HG02798 (cell line): ENCODE data around the gene NTRK2.

Experiments
- ATAC-seq: cut with Tn5 transposase; IDR thresholded peaks from one replicate; pipeline ENCODE4 v1.9.1; 2021; ENCODE audit warnings: mild to moderate bottlenecking; ENCODE audit not compliant: unreplicated experiment, poor library complexity

The NTRK2 gene

GRCh38 chr9:84669288-84670137 is at the start of gene NTRK2:
Gene NTRK2, plus strand, starts transcription at chr9:84669729. Its CDS starts 1,020 bp downstream, at chr9:84670749.
- peak; percentile 27 for ATAC-seq

- ATAC-seq: no peak
Measured at GRCh38 chr9:84620338-84620737, 49.2 kb upstream of the NTRK2 start.

DNA sequence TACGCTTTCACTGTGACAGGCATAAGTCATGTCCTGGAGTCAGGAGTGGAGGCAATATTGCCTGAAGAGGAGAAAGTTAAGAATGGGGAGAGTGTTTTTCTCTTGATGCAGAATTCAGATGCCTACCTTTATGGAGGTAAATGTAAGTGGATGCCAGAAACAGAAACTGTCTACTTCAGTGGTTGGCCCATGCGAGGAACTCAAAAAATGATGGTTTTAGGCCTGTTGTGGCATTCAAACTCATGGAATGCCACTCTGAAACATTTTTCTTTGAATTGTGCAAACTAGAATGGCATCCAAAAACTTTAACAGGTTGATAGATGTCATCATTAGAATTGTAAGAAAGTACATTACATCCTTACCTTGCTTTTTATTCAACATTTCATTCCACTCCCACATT is 47.7 kb upstream of the NTRK2 start:
- no peak for ATAC-seq

GRCh38 chr9:84622981-84623380 is 46.5 kb upstream of the NTRK2 start:
- no peak for ATAC-seq

- ATAC-seq: no peak
Measured at GRCh38 chr9:84636436-84636835, 33.1 kb upstream of the NTRK2 start.

GRCh38 chr9:84642553-84643141 is 26.9 kb upstream of the NTRK2 start:
- ATAC-seq: no peak

- no peak for ATAC-seq
Measured at GRCh38 chr9:84647699-84648098, 21.8 kb upstream of the NTRK2 start.

- ATAC-seq: no peak
Measured at GRCh38 chr9:84652496-84653120, 16.9 kb upstream of the NTRK2 start.

GRCh38 chr9:84655447-84655846 is 14.1 kb upstream of the NTRK2 start:
- ATAC-seq: no peak

DNA sequence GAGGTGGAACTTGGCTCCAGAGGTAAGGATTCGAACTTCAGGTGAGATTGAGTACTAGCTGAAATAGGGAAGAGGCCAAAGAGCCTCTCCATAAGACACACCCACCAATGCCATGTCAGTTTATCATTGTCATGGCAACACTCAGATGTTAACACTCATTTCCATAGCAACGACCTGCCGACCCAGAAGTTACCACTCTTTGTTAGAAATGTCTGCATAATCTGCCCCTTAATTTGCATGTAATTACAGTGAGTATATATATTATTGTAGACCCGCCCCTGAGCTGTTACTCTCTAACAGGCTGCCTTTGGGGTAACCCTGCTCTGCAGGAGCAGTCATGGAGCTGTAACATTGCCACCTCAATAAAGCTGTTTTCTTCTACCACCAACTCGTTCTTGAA is 10.2 kb upstream of the NTRK2 start:
- ATAC-seq: no peak

DNA sequence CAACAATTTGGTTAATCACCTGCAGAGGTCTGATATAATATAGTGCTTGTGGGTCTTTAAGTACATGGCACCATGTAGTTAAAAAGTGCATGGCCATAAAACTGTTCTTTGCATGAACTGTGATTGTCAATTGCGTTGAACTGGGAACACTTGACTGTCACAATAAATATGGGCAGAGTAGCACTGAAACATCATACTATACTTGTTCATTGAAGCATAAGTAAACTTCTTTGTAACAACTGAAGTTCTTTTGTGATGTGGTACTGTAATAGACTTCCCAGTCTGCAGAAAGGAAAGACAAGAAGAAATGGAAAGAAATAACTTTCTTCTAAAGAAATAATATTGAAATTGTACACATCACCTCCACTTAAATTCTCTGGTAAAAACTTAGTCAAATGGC is 9.8 kb upstream of the NTRK2 start:
- ATAC-seq: no peak

GRCh38 chr9:84667571-84668195 is 1.8 kb upstream of the NTRK2 start:
- peak; percentile 38 for ATAC-seq

DNA sequence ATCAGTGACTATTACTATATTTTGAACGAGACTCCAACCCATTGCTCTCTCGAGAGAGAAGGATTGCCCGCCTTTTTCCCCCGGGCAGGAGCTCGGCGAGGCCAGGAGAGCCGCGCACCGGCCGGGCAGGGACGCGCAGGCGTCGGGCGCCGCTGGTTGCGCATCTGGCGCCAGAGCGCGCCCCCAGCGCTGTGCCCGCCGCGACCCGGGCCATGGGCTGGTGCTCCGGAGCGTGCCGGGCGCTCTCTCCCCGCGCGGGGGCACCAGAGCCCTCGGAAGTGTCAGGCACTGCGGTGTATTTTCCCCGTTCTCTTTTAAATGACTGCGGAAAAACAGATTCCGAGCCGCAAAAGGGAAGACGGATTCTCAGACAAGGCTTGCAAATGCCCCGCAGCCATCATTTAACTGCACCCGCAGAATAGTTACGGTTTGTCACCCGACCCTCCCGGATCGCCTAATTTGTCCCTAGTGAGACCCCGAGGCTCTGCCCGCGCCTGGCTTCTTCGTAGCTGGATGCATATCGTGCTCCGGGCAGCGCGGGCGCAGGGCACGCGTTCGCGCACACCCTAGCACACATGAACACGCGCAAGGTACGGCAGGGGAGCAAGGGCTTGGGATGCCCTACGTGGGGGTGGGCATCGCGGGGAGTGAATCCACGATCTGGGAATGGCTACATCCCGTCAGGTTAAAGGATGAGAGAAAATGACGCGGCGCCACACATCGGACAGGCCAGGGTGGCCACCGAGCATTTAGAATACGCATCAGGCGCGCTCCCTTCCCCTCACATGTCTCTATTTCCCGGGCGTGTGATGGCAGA is 1.1 kb upstream of the NTRK2 start:
- ATAC-seq: peak; percentile 77

DNA sequence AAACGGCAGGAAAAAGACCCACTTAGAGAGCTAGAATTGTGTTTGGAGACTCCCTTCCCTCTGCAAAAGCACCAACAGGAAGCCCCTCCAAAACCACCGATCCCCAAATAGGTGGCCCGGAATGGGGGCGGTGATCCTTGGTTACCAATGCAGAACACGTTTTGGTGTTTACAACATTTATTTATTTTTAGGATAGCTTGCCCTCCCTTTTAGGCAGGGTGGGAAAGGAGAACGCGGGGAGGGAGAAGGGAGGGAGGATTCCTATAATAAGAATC is 579 bp upstream of the NTRK2 start:
- no peak for ATAC-seq

- no peak for ATAC-seq
Measured at GRCh38 chr9:84670138-84671041, 861 bp downstream of the NTRK2 start.

- no peak for ATAC-seq
Measured at GRCh38 chr9:84671586-84672521, 2.3 kb downstream of the NTRK2 start.

- ATAC-seq: no peak
Measured at GRCh38 chr9:84673806-84674205, 4.3 kb downstream of the NTRK2 start.

DNA sequence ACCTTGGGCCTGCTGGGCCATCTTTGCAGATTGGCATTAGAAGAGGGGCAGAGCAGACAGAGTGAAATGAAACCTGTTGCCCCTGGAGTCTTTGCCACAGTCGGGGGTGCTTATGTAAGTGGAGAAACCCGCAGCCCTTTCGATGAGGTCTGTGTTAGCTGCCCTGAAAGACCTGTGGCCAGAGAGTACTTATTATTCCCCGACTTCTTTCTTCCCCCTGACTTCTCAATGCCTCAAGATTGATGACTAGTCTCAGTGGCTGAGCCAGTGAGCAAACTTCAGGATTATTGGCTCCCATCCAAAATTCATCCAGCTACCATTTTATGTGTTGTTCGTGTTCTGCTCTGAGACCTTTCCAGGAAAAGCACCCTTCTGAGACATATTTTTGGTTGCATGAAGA is 7.6 kb downstream of the NTRK2 start:
- ATAC-seq: no peak
